PC-3 (cell line): ENCODE data around the gene UBASH3B.

ENCODE experiments used
- CTCF ChIP-seq: fragments of 300-600 bp; sonication (generic); conservative IDR thresholded peaks from 2 replicates; pipeline ENCODE4 v1.5.1; 2017; ENCODE audit warnings: antibody characterized with exemption, low read depth, mild to moderate bottlenecking, low read length
- EZH2 ChIP-seq: fragments of 300-600 bp; sonication (generic); IDR thresholded peaks from one replicate; pipeline ENCODE4 v1.6.1; 2017; ENCODE audit warnings: antibody characterized with exemption, mild to moderate bottlenecking, low read length; ENCODE audit not compliant: unreplicated experiment
- EZH2phosphoT487 ChIP-seq: fragments of 300-600 bp; sonication (generic); IDR thresholded peaks from 2 replicates; pipeline ENCODE4 v1.6.1; 2018; ENCODE audit warnings: mild to moderate bottlenecking, antibody characterized with exemption, low read length, borderline replicate concordance

DNA sequence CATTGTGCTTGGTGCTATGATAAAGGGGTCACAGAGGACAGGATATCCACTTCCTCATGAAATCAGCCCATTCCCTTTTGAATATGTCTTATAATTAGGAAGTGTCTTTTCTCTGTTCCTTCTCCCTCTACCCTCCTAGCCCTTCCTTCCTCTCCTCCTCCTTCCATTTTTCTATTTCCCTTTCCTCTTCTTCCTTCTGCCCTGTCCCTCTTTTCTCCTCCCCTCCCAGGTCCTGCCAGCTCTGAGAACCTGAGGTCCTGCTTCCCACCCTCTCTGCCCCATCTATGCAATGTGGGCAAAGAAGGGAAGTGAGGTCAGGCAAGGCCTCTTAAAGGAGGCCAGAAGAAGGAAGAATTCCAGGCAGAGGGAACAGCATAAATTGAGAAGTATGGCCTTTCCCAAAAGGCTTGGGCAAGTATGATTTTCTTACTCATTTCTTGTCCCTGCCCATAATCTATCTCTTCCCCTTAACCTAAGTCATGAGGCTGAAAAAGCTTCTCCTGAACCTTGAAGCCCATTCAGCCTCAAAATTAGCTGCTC is 7.7 kb upstream of the UBASH3B start:
- TF ChIP-seq CTCF: no peak
- TF ChIP-seq EZH2phosphoT487: no peak
- no peak for TF ChIP-seq EZH2
